Hypothalamus (tissue), 51 donors: ENCODE measurements around the gene NUDT4B.
"Not testable (repeated sequence)": the region's sequence is repeated elsewhere in the genome, so short reads cannot be mapped to it uniquely, and the experiment has no call there.

ENCODE experiments used
- DNase-seq, 51 donors: peaks; one replicate each; lab custom pipeline; 2025; lab: John Stamatoyannopoulos, UW

The NUDT4B gene

DNA sequence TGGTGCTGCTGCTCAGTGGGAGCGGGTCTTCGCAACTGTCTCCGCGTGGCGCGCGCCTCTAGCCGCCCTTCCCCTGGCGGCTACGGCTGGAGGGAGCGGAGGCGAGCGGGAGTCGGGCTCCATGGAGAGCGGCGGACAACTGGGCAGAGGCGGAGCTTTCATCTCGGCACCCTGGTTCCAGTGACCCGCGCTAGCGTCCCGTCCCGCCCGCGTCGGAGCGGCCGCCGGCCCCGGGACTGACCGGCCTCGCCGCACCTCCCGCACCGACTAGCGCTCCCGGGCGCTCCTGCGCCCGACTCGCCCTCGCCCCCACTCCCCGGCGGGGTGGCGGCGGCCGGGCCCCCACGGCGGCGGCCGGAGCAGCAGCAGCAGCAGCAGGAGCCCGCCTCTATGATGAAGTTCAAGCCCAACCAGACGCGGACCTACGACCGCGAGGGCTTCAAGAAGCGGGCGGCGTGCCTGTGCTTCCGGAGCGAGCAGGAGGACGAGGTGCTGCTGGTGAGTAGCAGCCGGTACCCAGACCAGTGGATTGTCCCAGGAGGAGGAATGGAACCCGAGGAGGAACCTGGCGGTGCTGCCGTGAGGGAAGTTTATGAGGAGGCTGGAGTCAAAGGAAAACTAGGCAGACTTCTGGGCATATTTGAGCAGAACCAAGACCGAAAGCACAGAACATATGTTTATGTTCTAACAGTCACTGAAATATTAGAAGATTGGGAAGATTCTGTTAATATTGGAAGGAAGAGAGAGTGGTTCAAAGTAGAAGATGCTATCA, at the start of gene NUDT4B:
Gene NUDT4B (plus strand): TSS at position 212 of the 772 bp plus-strand sequence. CDS start 179 bp downstream, at position 391.
- DNase-seq, result not testable (repeated sequence)

DNA sequence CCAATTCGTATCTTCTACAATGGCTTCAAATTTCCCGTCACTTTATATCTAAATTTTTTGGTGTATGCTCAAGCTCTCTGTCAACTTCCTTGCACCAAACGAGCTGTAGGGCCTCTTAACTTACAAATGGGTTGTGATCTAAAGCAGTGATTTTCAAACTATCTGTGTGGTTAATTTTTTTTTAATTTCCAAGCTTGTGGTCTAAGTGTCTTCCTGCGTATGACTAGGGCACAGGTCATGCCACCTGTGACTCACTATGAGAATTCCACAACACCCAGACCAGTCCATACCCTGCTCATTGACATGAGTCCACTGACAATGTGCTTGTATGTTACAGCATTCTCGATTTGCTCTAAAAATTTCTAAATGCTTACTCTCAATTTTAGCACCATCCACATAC, 49.2 kb upstream of the NUDT4B start:
- not testable (repeated sequence) for DNase-seq

DNA sequence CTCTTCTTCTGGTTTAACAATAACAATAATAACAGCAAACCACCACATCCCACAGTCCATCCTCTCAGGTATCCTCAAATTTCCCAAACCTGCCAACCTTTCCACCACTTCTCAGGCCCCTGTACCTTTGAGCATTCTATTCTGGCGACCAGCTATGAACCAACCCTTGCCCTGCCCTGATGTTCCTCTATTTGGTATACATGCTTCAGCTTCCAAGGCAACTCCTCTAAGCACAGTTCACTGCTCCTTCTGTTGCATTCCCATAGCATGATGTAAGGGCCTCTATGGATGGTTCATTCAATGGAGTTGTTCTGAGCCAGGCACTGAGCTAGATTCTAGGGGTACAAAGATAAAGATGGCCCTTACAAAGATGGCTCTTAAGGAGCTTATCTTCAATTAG, 46.3 kb upstream of the NUDT4B start:
- not testable (repeated sequence) for DNase-seq

DNA sequence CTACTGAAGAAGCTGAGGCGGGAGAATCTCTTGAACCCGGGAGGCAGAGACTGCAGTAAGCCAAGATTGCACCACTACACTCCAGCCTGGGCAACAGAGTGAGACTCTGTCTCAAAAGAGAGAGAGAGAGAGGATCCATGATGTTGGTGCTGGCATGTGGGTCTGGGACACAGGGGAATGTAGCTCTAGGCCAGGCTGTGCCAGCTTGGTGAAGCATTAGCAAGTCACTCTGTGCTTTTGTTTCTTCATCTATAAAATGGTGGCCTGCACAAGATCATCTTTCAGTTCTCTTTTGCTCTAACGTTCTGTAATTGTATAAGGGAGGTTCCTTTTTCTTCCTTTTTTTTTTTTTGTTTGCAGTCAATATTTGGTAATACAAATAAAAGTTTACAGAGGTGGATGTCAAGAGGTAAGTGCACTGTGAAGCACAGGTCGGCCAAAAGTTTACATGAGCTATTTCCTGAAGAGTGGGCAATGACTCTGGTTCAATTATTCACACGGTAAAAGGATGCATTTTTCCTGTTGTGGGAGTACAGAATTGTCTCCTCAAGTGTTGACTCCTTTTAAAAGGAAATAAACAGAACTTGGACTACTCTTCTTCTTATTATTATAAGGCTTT, 44.5 kb upstream of the NUDT4B start:
- DNase-seq, result not testable (repeated sequence)

DNA sequence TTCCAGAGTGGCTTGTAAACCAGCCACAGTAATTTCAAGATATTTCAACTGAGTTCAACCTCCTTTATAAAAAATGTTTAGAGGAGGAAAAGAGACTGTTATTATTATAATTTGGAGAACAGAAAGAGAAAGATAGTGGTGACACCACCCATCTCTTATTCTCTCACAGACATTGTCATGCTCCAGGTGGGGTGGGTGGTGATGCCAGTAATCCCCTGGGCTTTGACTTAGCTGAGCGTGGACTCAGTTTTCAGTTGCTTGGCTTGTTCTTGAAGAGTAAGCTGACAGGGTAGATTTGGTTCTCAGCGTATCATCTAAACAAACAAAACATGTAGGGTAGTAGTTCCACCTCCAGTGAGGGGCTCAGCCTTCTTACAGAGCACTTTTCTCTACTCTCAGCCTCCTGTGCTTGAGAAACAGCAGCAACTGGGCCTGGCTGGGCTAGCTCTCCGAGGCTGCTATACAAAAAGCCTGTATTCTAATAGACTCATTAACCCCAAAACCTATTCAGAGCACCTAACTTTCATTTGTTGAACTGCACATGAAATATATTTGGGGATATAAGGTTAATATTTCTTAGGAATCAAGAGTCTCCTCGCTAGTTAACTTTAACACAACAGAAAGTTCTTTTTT, 43.1 kb upstream of the NUDT4B start:
- not testable (repeated sequence) for DNase-seq

DNA sequence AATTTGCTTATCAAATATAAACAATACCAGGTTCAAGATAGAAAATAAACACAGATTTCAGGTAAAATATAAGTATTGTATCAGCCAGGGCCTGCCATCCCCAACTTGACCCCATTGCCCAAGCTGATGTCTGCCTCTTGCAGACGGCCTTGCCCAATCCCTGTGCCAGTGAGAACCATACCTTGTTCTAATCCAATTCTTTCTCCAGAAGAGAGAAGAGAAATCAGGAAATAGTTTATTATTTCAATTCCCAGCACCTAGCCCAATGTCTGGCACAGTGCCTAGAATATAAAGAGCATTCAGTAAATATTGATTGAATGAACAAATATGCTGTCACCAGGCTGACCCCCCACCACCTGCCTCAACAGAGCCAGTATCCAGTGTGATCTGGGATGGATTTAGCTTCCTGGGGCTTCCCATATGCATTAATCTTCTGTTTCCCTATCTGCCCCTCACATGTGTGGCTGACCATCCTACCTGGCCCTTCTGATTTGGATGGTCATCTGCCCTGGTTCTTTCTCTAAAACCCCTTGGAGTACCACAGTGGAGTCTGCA, 39.7 kb upstream of the NUDT4B start:
- DNase-seq, result not testable (repeated sequence)

DNA sequence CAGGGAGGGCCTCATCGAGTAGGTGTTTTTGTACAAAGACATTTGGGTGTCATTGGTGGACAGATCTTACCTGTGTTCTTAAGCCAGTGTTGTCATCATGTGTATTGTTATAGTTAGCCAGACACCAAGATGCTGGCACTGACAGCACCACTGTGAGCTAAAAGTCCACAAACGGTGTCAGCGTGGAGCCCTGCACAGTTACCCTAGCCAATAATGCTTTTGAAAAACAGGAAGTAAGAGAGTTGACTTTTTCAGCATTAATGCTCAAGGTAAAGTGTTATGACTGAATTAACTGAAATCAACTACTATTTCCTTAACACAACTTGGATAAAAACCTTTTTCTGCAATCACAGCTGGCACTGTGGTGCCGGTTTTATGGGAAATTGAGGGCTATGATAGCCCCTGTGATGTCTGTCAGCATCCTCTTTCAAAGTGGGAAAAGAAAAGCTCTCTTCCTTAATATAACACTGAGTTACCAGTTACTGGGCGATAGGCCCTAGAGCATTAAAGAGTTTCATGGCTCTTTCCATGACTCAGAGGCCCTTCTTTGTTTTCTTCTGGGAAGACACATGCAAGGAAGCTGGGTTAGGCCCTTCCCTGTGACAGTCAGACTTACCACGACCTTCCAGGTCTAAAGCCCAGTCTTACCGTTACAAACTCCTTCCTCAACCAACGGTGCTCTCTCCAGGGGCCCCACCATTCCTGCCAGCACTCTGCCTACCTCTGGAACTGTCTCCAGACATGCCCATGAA, 37.6 kb upstream of the NUDT4B start:
- not testable (repeated sequence) for DNase-seq

DNA sequence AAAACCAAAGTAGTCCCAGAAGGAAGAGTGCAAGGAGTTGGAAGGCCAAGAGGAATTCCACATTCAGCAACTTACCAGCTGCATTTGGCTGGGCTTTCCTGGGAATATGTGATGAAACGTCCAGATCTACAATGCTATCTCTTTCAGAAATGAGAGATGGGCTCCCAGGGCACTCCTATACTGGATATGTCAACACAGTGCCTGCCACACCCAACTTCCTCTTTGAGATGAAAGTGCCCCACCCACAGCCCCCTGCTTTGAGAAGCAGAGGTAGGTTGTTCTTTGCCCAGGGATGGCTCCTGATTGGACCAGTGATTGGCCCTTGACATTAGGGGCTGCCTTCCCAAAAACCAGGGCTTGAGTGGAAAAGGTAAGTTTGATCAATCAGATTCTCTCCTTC, 36.2 kb upstream of the NUDT4B start:
- not testable (repeated sequence) for DNase-seq

DNA sequence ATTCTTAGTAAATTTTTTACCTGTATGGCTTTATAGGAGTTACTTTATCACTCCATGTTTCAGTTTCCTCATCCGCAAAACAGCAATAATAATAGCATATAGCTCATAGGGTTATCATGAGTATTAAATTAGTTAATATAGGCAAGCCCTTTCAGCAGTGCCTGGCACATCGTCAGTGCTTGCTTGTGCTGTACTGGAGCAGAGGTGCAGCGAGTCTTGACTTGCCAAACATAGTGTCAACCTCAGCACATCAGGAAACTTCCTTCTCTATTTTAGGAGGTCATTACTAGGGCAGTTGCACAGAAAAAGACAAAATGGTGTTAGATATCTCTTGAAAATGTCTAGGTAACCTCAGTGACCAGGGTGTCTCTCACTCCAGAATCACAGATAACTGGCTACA, 33.1 kb upstream of the NUDT4B start:
- DNase-seq, result not testable (repeated sequence)

DNA sequence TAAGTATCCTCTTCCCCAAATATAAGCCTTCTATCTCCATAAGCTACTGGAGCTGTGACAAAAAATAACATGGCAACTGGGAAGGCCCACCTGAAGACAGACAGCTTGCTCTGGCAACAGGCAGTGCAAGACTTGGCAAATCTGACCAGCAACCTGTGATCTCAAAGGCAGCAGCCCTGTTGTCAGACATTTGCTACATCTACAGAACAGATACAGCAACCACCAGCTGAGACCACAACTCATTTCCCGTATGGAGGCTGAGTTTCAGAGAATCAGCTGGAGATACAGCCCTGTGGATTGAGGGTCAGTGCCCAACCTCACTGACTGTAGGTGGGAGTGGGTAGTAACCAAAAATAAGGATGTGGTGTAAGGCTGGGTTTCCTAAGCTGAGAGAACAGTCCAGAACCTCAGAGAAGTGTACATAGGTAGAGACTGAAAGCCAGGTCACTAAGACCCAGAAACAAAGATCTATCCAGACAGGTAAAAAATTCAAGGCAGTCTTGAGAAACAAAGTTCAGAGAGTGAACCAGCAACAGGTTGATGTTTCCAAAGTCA, 31.5 kb upstream of the NUDT4B start:
- not testable (repeated sequence) for DNase-seq

DNA sequence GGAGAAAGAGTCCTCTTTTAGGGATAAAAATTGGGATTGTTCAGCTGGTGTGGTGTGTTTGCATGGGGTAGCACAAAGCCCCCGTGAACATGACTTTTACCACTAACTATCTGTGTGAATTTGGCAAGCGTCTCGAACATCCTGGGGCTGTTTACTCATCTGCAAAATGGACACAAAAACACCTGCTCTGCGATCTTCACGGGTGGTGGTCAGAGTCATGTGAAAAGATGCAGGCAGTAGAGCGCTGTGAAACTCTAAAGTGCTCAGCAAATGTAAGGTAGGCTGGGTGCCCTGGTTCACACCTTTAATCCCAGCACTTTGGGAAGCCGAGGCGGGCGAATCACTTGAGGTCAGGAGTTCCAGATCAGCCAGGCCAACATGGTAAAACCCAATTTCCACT, 27.7 kb upstream of the NUDT4B start:
- not testable (repeated sequence) for DNase-seq

DNA sequence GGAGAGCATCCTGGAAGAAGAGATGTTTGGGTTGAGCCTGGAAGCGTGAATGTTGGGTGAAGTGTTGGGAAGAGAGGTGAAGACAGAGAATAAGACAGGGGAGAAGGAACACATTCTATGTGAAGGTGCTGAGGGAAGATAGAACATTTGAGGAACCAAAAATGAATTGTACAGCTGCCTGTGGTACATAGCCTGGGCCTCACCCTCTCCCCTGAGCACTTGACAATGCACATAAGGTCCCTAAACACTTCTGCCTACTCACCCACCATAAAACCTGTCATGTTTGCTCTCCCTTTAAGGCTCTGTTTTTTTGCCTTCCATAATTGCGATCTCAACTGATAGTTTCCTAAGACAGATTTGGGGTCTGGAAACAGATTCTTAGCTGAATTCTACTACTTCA, 25.8 kb upstream of the NUDT4B start:
- not testable (repeated sequence) for DNase-seq

DNA sequence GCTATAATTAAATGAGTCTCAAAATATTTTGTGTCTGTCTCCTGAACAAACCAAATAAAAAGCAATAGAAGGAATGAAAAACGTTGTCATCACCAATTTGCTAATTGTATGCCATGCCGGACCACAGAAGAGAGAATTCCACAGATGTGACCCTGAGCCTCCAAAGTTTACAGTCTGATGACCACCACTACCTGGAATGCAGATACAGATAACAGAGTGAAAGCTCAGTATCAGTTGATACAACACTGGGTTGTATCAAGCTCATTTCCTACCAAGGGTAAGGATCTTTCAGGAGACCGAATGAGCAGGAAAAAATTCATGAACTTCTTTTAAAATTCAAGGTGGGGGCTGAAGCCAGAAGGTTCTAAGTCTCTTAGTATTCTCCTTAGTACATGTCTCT, 25.1 kb upstream of the NUDT4B start:
- DNase-seq, result not testable (repeated sequence)

DNA sequence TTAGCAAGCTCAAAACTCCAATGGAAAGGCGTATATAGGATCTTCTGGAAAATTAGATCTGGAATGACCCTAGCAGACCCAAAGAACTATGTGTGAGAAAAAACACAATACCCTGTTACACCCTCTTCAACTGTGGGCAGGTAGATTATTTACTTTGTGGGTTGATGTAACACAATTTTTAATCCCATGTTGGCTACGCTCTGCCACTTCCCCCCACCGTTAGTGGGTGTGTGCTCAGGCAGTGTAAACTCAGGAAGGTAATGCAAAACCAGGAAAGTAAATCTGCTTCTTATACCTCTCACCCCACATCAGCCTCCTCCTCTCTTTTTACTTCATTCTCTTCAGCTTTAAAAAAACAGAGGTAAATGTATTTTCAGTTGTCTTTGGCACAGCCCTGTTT, 23.7 kb upstream of the NUDT4B start:
- DNase-seq, result not testable (repeated sequence)

DNA sequence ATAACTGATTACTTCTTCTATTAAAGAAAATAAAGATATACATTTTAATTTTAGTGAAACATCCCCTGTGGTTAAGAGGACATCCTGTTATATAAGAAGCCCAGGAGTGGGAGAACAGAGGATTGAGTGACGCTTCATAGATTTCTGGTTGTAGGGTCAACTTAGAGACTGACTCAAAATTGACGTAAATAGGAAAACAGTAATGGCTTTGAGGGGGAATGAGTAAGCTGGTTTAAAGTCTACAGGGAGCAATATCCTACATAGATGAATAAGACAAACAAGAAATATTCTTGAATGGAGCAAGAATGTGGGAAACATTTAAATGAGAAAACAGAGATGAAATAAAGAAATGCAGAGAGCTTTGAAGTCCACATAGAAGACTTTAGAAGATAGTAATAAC, 20.7 kb upstream of the NUDT4B start:
- not testable (repeated sequence) for DNase-seq

DNA sequence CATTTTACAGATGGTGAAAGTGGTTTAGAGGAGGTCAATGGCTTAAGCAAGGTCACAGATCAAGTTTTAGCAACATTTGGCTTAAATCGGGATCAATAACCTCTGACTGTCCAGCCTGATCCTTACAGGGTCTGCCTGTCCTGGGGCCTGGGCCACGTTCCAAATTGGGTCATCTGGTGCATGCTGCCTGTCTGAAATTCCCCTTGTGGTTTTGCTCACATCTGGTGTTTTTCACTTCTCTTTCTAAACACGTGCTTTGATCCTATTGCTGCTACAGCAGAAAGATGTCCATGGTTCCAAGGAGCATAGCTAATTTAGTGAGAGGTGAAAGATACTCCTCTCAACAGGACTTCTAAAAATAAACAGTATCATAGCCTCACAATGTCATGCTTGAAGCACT, 19.4 kb upstream of the NUDT4B start:
- not testable (repeated sequence) for DNase-seq

DNA sequence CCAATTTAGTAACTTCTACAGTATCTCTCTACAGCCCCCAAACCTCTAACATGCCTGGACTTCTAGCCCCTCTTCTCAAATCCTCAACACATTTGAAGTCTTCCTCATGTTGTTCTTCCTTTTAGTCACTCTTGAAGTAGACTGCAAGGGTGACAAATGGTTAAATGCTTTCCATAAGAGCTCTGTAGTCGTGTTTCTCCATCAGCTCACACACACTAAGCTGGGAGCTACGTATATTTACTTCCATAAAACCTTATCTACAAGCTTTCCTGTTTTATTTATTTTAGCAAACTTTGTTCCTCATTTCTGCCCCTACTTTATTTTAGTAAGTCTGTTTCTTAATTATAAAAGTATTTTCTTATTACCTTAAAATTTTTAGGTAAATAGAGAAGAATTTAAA, 19.0 kb upstream of the NUDT4B start:
- DNase-seq, result not testable (repeated sequence)

DNA sequence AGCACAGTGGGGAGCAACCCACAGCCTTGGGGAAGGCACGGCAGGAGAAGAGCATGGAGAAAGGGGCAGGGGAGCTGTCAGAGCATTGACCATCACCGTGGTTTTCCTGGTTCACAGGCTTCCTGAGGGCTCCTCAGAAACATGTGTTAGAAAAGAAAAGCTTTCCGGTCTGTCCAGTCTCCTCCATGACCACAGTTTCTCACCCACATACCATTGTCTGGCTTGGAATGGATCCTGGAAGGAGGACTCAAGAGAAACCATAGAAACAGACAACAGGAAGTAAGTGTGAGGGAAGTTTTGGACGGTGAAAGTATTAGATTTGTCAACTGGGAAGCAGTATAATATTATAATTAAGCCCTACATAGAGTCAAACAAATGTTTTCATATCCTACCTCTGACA, 16.3 kb upstream of the NUDT4B start:
- DNase-seq, result not testable (repeated sequence)

DNA sequence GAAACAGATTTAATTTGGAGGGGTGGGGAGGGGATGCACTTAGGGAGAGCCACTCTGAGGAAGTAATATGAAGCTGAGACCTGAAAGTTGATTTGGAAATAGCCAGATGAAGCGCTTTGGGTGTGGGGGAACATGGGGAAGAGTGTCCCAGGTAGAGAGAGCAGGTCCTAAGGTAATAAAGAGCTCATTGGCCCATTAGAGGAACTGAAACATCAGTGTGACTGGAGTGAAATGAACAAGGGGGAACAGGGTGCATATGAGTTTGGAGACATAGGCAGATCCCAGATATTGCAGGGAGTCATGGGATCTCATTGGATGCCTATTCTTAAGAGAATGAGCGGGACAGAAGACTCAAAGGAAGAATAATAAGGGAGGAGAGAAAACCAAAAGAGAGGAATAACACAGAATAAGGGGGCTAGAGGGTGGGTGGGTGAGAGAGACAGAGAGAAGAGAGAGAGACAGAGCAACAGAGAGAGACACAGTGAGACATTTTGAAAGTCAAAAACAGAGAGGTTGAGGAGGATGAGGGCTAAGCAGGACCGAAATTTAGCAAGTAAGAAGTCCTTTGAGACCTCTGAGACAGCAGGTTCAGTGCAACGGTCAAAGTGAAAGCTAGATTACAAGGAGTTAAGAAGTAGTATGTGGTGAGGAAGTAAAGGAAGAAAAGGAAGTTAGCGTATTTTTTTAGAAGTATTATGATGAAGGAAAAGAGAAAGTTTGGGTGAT, 14.8 kb upstream of the NUDT4B start:
- DNase-seq, result not testable (repeated sequence)

DNA sequence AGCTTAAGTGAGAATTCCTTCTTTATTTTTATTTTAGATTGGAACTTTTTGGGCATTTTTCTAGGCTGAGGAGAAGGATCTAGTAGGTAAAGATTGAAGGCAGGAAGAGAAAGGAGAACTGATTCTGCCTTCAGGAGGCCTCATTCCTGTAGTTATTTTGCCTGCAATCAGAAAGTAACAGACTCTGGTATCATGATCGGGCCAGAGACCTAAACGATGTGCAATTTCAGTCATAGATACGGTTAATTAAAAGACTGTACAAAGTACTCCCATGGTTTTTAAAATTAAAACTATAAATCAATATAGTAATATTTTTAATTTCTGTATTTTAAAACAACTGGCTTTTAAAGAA, 14.3 kb upstream of the NUDT4B start:
- DNase-seq, result not testable (repeated sequence)
